OCI-LY1 (cell line): ENCODE measurements around the gene SIRT1.

ENCODE experiments used
- H2AFZ ChIP-seq: fragments of 200-600 bp; sonication (generic), shearing (Covaris generic); 2 replicates; pipeline ENCODE4 v1.6.0; 2014; ENCODE audit warnings: antibody characterized with exemption, mild to moderate bottlenecking, low read length
- H3F3A ChIP-seq: fragments of 200-600 bp; sonication (generic), shearing (Covaris generic); 2 replicates; pipeline ENCODE4 v1.6.0; 2014; ENCODE audit warnings: mild to moderate bottlenecking, antibody characterized with exemption, low read length, moderate library complexity; ENCODE audit not compliant: insufficient read depth
- H3K27ac ChIP-seq: fragments of 200-600 bp; sonication (generic); 2 replicates; pipeline ENCODE4 v1.5.1; 2014; ENCODE audit warnings: low read length, mixed run types, mild to moderate bottlenecking, low read depth; ENCODE audit not compliant: poor library complexity, severe bottlenecking
- H3K27me3 ChIP-seq: fragments of 200-600 bp; sonication (generic); 2 replicates; pipeline ENCODE4 v1.6.0; 2014; ENCODE audit warnings: antibody characterized with exemption, mild to moderate bottlenecking, low read length, moderate library complexity; ENCODE audit not compliant: insufficient read depth
- H3K36me3 ChIP-seq: fragments of 200-600 bp; sonication (generic); 2 replicates; pipeline ENCODE4 v1.6.1; 2014; ENCODE audit warnings: mild to moderate bottlenecking, antibody characterized with exemption, low read length, moderate library complexity, mixed read lengths; ENCODE audit not compliant: insufficient read depth
- H3K4me1 ChIP-seq: fragments of 200-600 bp; sonication (generic); 2 replicates; pipeline ENCODE4 v1.5.1; 2014; ENCODE audit warnings: mild to moderate bottlenecking, low read length, moderate library complexity; ENCODE audit not compliant: insufficient read depth, severe bottlenecking
- H3K4me2 ChIP-seq: fragments of 200-600 bp; sonication (generic), shearing (Covaris generic); 2 replicates; pipeline ENCODE4 v1.6.1; 2014; ENCODE audit warnings: low read length
- H3K4me3 ChIP-seq: fragments of 200-600 bp; sonication (generic); 2 replicates; pipeline ENCODE4 v1.5.1; 2014; ENCODE audit warnings: low read length, low read depth, mild to moderate bottlenecking, mixed read lengths; ENCODE audit not compliant: poor library complexity, severe bottlenecking
- H3K79me2 ChIP-seq: fragments of 200-600 bp; shearing (Covaris generic); 2 replicates; pipeline ENCODE4 v1.6.1; 2016; ENCODE audit warnings: mixed run types, low read length, mixed read lengths; ENCODE audit not compliant: insufficient read depth
- H3K9ac ChIP-seq: fragments of 200-600 bp; sonication (generic), shearing (Covaris generic); 2 replicates; pipeline ENCODE4 v1.6.1; 2014; ENCODE audit warnings: mild to moderate bottlenecking, low read length, mixed read lengths
- H3K9me2 ChIP-seq: fragments of 200-600 bp; sonication (generic), shearing (Covaris generic); 2 replicates; pipeline ENCODE4 v1.6.1; 2014; ENCODE audit warnings: low read depth, mild to moderate bottlenecking, low read length, mixed read lengths
- H3K9me3 ChIP-seq: fragments of 200-600 bp; shearing (Covaris generic); 2 replicates; pipeline ENCODE4 v1.6.1; 2014; ENCODE audit warnings: low read length, mixed read lengths
- H4K20me1 ChIP-seq: fragments of 200-600 bp; sonication (generic), shearing (Covaris generic); 2 replicates; pipeline ENCODE4 v1.6.0; 2016; ENCODE audit warnings: mild to moderate bottlenecking, low read length; ENCODE audit not compliant: insufficient read depth
- CTCF ChIP-seq: fragments of 200-600 bp; sonication (generic), shearing (Covaris generic); IDR thresholded peaks from 2 replicates; pipeline ENCODE4 v1.5.1; 2017; ENCODE audit warnings: mild to moderate bottlenecking, antibody characterized with exemption, low read length, moderate library complexity, mixed read lengths
- EZH2 ChIP-seq: fragments of 200-600 bp; sonication (generic), shearing (Covaris generic); IDR thresholded peaks from 2 replicates; pipeline ENCODE4 v1.8.0; 2017; ENCODE audit warnings: borderline replicate concordance, mixed run types, mild to moderate bottlenecking, antibody characterized with exemption, low read length, moderate library complexity, mixed read lengths

The SIRT1 gene

GRCh38 chr10:67923551-67923950, 39.1 kb downstream of the SIRT1 start:
- no peaks in the 10 kb centered on the region for H3K79me2 ChIP-seq
- H3K9me2 ChIP-seq, result no peaks in the 10 kb centered on the region
- no peak overlapping the region for H2AFZ ChIP-seq
- no peak overlapping the region for H3K4me2 ChIP-seq
- no peak overlapping the region for H3K27ac ChIP-seq
- H3K27me3 ChIP-seq, result no peaks in the 10 kb centered on the region
- TF ChIP-seq EZH2 (no peak), CTCF (no peak)
- H3K4me3 ChIP-seq, result no peak overlapping the region
- H3F3A ChIP-seq, result 0 out of 2 replicates have a peak, but pooled peaks cover 3% of the 10 kb centered on the region
- H4K20me1 ChIP-seq, result no peaks in the 10 kb centered on the region
- no peaks in the 10 kb centered on the region for H3K9me3 ChIP-seq
- H3K9ac ChIP-seq, result no peak overlapping the region
- H3K4me1 ChIP-seq, result no peaks in the 10 kb centered on the region
- H3K36me3 ChIP-seq, result peaks cover 29% of the 10 kb centered on the region

GRCh38 chr10:67924136-67924535, 39.7 kb downstream of the SIRT1 start:
- Histone ChIP-seq H3K27me3 (no peaks in the 10 kb centered on the region), H3K79me2 (no peaks in the 10 kb centered on the region), H3K4me2 (no peak overlapping the region), H3K4me3 (no peak overlapping the region), H3K36me3 (peaks cover 24% of the 10 kb centered on the region; the same call in 1 of the 2 replicates), H3F3A (0 out of 2 replicates have a peak, but pooled peaks cover 3% of the 10 kb centered on the region), H3K27ac (no peak overlapping the region), H4K20me1 (no peaks in the 10 kb centered on the region), H3K9me2 (no peaks in the 10 kb centered on the region), H3K4me1 (no peaks in the 10 kb centered on the region), H3K9ac (no peak overlapping the region), H3K9me3 (no peaks in the 10 kb centered on the region), H2AFZ (no peak overlapping the region)
- TF ChIP-seq CTCF (no peak), EZH2 (no peak)

- Histone ChIP-seq H3K27ac (no peak overlapping the region), H3K4me1 (no peaks in the 10 kb centered on the region), H2AFZ (no peak overlapping the region), H3K27me3 (no peaks in the 10 kb centered on the region), H3K9ac (no peak overlapping the region), H3K9me2 (no peaks in the 10 kb centered on the region), H3K4me3 (no peak overlapping the region), H3K79me2 (no peaks in the 10 kb centered on the region), H3K4me2 (no peak overlapping the region), H3K9me3 (no peaks in the 10 kb centered on the region), H4K20me1 (no peaks in the 10 kb centered on the region), H3F3A (0 out of 2 replicates have a peak, but pooled peaks cover 3% of the 10 kb centered on the region), H3K36me3 (peaks cover 21% of the 10 kb centered on the region; the same call in 1 of the 2 replicates)
- TF ChIP-seq CTCF (no peak), EZH2 (no peak)
Measured at GRCh38 chr10:67925449-67926005, 41.1 kb downstream of the SIRT1 start.
